Measurements from ENCODE around the gene LY6G6F.

LY6G6F gene

GRCh38 chr6:31702405-31702818, 4.3 kb upstream of the LY6G6F start:
- Histone ChIP-seq H3K27me3 (ENCODE audit: insufficient read depth, low read length) (no peaks in the 10 kb centered on the region), H3K9me2 (ENCODE audit: low read depth, low read length) (no peaks in the 10 kb centered on the region), H3K9ac (ENCODE audit: low read length) (peak overlapping the region; percentile 89), H3K79me2 (ENCODE audit: insufficient read depth, low read length) (0 out of 2 replicates have a peak, but pooled peaks cover 5% of the 10 kb centered on the region), H3K36me3 (ENCODE audit: insufficient read depth, low read length) (peaks cover 6% of the 10 kb centered on the region; the same call in 1 of the 2 replicates), H3F3A (ENCODE audit: insufficient read depth, low read length) (no peaks in the 10 kb centered on the region), H3K4me3 (ENCODE audit: low read depth, low read length, poor library complexity, severe bottlenecking) (peak overlapping the region; percentile 85), H3K9me3 (ENCODE audit: low read length) (no peaks in the 10 kb centered on the region), H3K4me2 (ENCODE audit: low read length) (peak overlapping the region; percentile 91), H3K4me1 (ENCODE audit: insufficient read depth, low read length, severe bottlenecking) (peaks cover 23% of the 10 kb centered on the region), H3K27ac (ENCODE audit: low read depth, low read length, poor library complexity, severe bottlenecking) (peak overlapping the region; percentile 54), H4K20me1 (ENCODE audit: insufficient read depth, low read length) (no peaks in the 10 kb centered on the region), H2AFZ (ENCODE audit: low read length) (no peak overlapping the region)
- no peak for TF ChIP-seq EZH2 (IDR thresholded peaks at IDR 0.05; ENCODE audit: borderline replicate concordance, low read length)
- no peak for TF ChIP-seq CTCF (IDR thresholded peaks at IDR 0.05; ENCODE audit: low read length)

GRCh38 chr6:31702819-31703716, 3.6 kb upstream of the LY6G6F start, which contains the start of gene ABHD16A:
Gene ABHD16A, minus strand, starts transcription at chr6:31703324. Its CDS starts 43 bp downstream, at chr6:31703281.
- H3K27me3 ChIP-seq (ENCODE audit: insufficient read depth, low read length): no peaks in the 10 kb centered on the region
- peaks cover 23% of the 10 kb centered on the region for H3K4me1 ChIP-seq (ENCODE audit: insufficient read depth, low read length, severe bottlenecking)
- TF ChIP-seq EZH2 (IDR thresholded peaks at IDR 0.05; ENCODE audit: borderline replicate concordance, low read length) (no peak), CTCF (IDR thresholded peaks at IDR 0.05; ENCODE audit: low read length) (no peak)

GRCh38 chr6:31705931-31706330, 735 bp upstream of the LY6G6F start:
- 0 out of 2 replicates have a peak, but pooled peaks cover 5% of the 10 kb centered on the region for H3K79me2 ChIP-seq (ENCODE audit: insufficient read depth, low read length)
- H4K20me1 ChIP-seq (ENCODE audit: insufficient read depth, low read length): no peaks in the 10 kb centered on the region
- H3K36me3 ChIP-seq (ENCODE audit: insufficient read depth, low read length): no peaks in the 10 kb centered on the region
- no peak overlapping the region for H2AFZ ChIP-seq (ENCODE audit: low read length)
- H3K9me3 ChIP-seq (ENCODE audit: low read length): no peaks in the 10 kb centered on the region
- H3K27ac ChIP-seq (ENCODE audit: low read depth, low read length, poor library complexity, severe bottlenecking): no peak overlapping the region
- H3K9ac ChIP-seq (ENCODE audit: low read length): no peak overlapping the region
- H3K27me3 ChIP-seq (ENCODE audit: insufficient read depth, low read length): 0 out of 2 replicates have a peak, but pooled peaks cover 4% of the 10 kb centered on the region
- H3K9me2 ChIP-seq (ENCODE audit: low read depth, low read length): no peaks in the 10 kb centered on the region
- TF ChIP-seq CTCF (IDR thresholded peaks at IDR 0.05; ENCODE audit: low read length) (no peak), EZH2 (IDR thresholded peaks at IDR 0.05; ENCODE audit: borderline replicate concordance, low read length) (no peak)
- no peak overlapping the region for H3K4me2 ChIP-seq (ENCODE audit: low read length)
- peaks cover 21% of the 10 kb centered on the region for H3K4me1 ChIP-seq (ENCODE audit: insufficient read depth, low read length, severe bottlenecking)
- no peaks in the 10 kb centered on the region for H3F3A ChIP-seq (ENCODE audit: insufficient read depth, low read length)
- no peak overlapping the region for H3K4me3 ChIP-seq (ENCODE audit: low read depth, low read length, poor library complexity, severe bottlenecking)

More at GRCh38 chr6:31702819-31703716, 3.6 kb upstream of the LY6G6F start, which contains the start of gene ABHD16A:
- Histone ChIP-seq H4K20me1 (ENCODE audit: insufficient read depth, low read length) (no peaks in the 10 kb centered on the region), H3K4me3 (ENCODE audit: low read depth, low read length, poor library complexity, severe bottlenecking) (peak within 1 kb of the TSS; percentile 85), H3K79me2 (ENCODE audit: insufficient read depth, low read length) (0 out of 2 replicates have a peak, but pooled peaks cover 5% of the 10 kb centered on the region), H3K9me2 (ENCODE audit: low read depth, low read length) (no peaks in the 10 kb centered on the region), H3K4me2 (ENCODE audit: low read length) (peak within 1 kb of the TSS; percentile 91), H3K27ac (ENCODE audit: low read depth, low read length, poor library complexity, severe bottlenecking) (peak within 1 kb of the TSS; percentile 54), H3K9me3 (ENCODE audit: low read length) (no peaks in the 10 kb centered on the region), H2AFZ (ENCODE audit: low read length) (peak within 1 kb of the TSS; percentile 30; the same call in 1 of the 2 replicates), H3K36me3 (ENCODE audit: insufficient read depth, low read length) (peaks cover 6% of the 10 kb centered on the region; the same call in 1 of the 2 replicates), H3K9ac (ENCODE audit: low read length) (peak within 1 kb of the TSS; percentile 89), H3F3A (ENCODE audit: insufficient read depth, low read length) (no peaks in the 10 kb centered on the region)

Measured in OCI-LY1 (cell line).